Cortex of kidney (tissue), 1 donor: ENCODE data around the gene GLIS1.

Experiments used
- DNase-seq: peaks from one replicate; lab custom pipeline; 2025; lab: John Stamatoyannopoulos, UW

The GLIS1 gene

GRCh38 chr1:53678938-53679825 is 59.8 kb downstream of the GLIS1 start:
- no peak for DNase-seq

DNA sequence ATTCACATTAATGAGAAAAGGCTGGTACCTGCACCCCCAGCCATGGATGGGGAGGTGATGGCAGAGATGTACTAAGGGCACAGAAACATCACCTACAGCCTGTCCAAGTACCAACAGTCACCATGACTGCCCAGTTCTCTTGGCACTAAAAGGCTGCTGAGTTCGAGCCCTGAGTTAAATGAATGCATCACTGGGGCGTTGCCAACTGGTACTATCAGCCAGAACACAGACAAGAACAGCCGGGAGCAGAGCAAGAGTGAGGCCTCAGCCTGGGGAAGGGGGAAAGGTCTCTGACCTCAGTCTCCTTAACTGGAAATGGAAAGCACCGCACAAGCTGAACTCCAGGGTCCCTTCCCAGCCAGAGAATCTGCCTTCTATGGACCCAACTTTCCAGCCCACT is 60.5 kb downstream of the GLIS1 start:
- no peak for DNase-seq

DNA sequence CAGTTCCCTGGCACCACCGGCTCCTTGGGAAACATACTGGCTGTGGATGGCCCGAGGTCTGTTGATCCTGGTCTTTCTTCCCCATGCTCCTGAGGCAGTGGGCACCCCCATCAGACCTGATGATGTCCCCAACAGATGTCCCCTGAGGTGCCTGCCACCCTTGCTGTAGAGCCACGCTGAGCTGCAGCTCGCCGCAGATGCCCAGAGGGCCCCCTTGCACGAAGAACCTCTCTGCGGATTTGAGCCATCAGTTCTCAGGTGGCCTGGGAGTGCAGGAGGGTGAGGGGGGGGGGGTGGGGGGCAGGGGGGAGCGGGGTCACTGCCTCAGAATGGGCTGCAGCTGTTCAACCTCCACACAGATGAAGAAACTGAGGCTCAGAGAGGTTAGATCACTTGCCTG is 60.9 kb downstream of the GLIS1 start:
- DNase-seq = no peak

- no peak for DNase-seq
Measured at GRCh38 chr1:53677486-53677885, 61.5 kb downstream of the GLIS1 start.

DNA sequence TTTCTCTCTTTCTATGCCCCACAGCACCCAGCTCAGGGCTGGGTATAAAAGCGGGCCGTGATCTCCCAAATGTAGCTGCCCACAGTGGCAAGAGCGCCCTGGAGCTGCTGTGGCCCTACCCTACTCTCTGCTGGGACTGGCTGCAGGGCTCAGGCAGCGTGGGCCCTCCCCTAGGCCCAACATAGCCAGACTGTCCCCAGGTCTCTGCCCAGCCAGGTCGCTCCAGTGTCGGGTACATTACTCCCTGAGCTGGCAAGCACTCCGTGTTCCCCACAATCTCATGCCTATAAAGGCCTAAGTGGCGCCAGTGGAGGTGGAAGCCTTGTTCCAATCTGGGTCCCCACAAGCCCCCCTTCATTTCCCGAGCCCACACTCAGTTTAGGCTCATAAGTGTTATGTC is 66.2 kb downstream of the GLIS1 start:
- DNase-seq = no peak

DNA sequence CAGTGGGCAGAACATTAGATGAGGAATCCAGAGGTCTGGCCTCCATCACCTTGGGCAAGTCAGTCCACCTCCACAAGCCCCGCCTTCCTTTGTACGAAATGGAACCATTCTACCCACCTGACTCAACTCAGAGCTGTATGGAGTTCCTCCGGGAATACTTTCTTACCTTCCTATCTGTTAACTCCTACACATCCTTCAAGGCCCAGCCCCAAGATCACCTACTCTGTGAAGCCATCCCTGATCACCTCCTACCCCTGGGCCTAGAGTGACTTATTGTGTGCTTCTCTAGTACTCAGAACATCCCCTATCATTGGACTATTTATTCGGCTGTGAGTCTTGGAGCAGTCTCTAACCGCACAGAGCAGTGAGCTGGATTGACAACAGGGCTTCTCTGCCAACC is 66.7 kb downstream of the GLIS1 start:
- no peak for DNase-seq

- DNase-seq = no peak
Measured at GRCh38 chr1:53669621-53670191, 69.3 kb downstream of the GLIS1 start.

- DNase-seq = no peak
Measured at GRCh38 chr1:53666566-53666965, 72.4 kb downstream of the GLIS1 start.

DNA sequence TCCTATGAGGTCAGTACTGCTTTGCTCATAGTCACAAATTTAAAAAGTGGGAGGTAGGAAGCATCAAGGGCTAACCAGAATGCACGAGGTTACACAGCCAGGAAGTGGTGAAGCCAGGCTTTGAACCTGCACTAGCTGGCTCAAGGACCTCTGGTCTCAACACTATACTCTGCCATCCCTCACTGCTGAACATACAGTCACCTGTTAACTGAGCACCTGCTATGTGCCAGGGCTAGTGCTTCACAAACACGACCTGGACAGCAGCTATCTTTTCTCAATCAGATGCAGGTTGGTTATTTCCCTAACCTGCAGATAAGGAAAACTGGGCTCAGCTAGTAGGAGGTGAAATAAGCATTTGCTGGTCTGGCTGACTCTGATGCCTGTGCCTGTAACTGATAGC is 73.0 kb downstream of the GLIS1 start:
- no peak for DNase-seq

DNA sequence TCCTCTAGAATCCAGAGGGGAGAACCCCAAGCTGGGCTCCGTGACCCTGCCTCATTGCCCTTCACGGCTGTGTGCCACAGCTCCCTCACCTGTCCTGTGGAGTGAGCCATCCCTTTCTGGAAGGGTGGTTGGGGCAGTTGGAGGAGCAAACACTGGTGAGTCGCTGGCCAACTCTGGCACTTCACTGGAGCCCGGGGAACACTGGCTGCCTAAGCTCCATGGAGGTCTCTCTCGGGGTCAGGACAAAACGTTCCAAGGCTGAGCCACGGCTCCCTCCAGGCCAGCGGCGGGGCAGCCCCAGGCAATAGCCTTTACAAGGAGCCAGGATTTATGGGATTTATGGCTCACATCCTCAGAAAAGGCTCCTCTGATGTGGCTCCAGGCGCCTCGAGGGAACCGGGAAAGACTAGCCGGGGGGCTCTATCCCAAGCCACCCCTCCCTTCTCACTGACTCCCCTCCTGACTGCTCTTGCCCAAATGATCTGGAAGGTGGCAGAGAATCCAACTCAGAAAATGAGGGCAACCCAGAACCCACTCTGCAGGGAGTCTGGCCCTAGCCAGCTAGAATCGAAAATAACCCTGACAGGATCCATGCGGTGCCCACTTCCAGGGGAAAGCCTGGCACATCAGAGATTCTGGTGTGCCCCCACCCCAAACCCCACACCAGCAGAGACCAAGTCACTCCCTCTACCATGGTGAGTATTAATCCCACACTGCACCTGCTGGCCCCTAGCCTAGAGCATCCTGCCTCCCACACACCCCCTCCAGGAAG is 75.2 kb downstream of the GLIS1 start:
- no peak for DNase-seq

GRCh38 chr1:53662951-53663350 is 76.0 kb downstream of the GLIS1 start:
- DNase-seq = no peak

GRCh38 chr1:53662169-53662568 is 76.8 kb downstream of the GLIS1 start:
- no peak for DNase-seq

- no peak for DNase-seq
Measured at GRCh38 chr1:53661496-53661895, 77.5 kb downstream of the GLIS1 start.

GRCh38 chr1:53660666-53661065 is 78.3 kb downstream of the GLIS1 start:
- DNase-seq = no peak

DNA sequence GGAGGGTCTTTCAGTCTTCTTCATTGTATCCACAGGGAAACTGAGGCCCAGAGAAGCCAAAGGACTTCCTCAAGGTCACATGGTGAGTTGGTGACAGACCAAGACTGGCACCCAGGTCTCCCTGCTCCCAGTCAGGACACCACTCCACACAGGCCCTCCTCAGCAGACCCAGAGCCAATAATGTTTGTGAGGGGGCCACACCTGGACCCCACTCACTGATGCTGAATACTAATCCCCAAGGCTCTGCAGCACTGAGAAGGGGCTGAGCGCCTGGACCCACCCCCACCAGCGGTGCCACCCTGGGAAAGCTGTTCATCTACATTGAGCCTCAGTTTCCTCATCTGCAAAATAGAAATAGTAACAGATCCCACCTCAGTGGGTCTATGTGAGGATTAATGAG is 79.5 kb downstream of the GLIS1 start:
- DNase-seq = no peak

GRCh38 chr1:53658489-53659230 is 80.3 kb downstream of the GLIS1 start:
- no peak for DNase-seq

GRCh38 chr1:53657891-53658396 is 81.0 kb downstream of the GLIS1 start:
- DNase-seq = no peak

- no peak for DNase-seq
Measured at GRCh38 chr1:53657531-53657805, 81.5 kb downstream of the GLIS1 start.

DNA sequence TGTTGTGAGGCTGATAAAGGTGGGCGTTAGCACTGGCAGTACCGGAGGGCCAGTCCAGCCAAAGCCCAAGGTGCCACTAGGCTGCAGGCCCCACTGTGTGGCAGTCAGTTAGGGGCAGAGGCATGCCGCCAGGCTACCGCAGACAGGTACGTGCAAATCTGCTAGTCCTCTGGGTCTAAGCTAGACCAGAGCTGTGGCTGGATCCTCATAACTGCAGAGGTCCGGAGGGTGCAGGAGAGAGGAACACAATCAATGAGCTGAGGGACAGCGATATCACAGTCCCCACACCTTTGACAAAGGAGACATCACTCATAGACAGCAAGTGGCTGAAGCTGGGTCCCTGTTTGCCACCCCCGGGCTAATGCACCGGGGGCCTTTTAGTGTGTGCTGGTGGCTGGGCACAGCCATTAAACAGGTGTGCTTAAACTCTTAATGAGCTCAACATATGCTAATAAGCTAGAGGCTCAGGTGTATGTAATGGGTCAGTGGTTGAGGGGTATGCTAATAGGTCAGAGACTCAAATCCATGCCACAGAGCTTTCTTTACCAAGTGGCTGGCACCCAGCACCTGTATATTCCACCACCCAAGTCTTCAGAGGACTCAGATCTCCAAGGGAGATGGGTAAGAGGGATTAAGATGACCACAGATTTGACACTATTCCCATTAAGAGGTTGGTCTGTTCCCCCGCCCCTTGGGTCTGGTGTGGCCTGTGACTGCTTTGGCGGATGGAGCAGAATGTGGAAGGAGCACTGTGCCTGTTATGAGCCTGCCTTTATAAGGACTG is 82.0 kb downstream of the GLIS1 start:
- no peak for DNase-seq

- DNase-seq = no peak
Measured at GRCh38 chr1:53655931-53656746, 82.8 kb downstream of the GLIS1 start.
